Dendritic cell treated with granulocyte-macrophage colony-stimulating factor and Interleukin-4, amounts not matched to agents 40 ng/mL and 50 ng/mL, for 4 days (primary cell): ENCODE measurements around the gene PTPN7.
"Not testable (repeated sequence)": the region's sequence is repeated elsewhere in the genome, so short reads cannot be mapped to it uniquely, and the experiment has no call there.

Source experiments
- H3K27ac Mint-ChIP-seq: one replicate; pipeline ENCODE4 v1.8.0; 2022; ENCODE audit warnings: mild to moderate bottlenecking, mixed read lengths
- H3K27me3 Mint-ChIP-seq: one replicate; pipeline ENCODE4 v1.8.0; 2022; ENCODE audit warnings: mild to moderate bottlenecking, mixed read lengths
- H3K36me3 Mint-ChIP-seq: one replicate; pipeline ENCODE4 v1.8.0; 2022; ENCODE audit warnings: low read depth, mixed read lengths
- H3K4me1 Mint-ChIP-seq: one replicate; pipeline ENCODE4 v1.8.0; 2022; ENCODE audit warnings: low read depth, mixed read lengths
- H3K4me3 Mint-ChIP-seq: one replicate; pipeline ENCODE4 v1.8.0; 2022; ENCODE audit warnings: mild to moderate bottlenecking, moderate library complexity, mixed read lengths
- H3K9me3 Mint-ChIP-seq: one replicate; pipeline ENCODE4 v1.8.0; 2022; ENCODE audit warnings: mixed read lengths
- intact Hi-C: fragments of 100-400 bp; cut with micrococcal nuclease; formaldehyde crosslinking; loops from one replicate; pipeline ENCODE4 v1.15.0; 2022

The PTPN7 gene

DNA sequence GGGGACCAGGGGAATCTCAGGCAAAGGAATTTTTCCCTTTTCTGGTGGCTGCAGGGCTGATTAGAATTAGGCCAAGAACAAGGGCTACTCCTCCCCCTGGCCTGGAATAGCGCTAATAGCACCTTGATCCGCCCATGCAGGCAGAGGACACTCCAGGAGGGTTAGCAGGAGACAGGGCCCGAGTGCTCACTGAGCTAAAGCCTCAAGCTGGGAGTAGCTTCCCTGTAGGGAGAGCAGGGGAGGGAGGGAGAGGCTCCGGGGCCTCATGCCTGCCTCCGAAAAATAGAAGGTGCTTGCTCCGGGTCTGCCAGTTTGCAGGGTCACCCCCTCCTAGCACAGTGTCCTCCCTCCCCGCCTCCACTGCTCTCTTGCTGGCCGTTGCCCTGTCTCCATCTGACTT lies 3.8 kb downstream of the PTPN7 start:
- H3K9me3 Mint-ChIP-seq = no peaks in the 10 kb centered on the region
- no peak overlapping the region for H3K4me3 Mint-ChIP-seq
- no peaks in the 10 kb centered on the region for H3K27me3 Mint-ChIP-seq
- intact Hi-C loops = no loop called here
- peaks cover 86% of the 10 kb centered on the region for H3K36me3 Mint-ChIP-seq
- H3K4me1 Mint-ChIP-seq = peaks cover 75% of the 10 kb centered on the region
- H3K27ac Mint-ChIP-seq = no peak overlapping the region

GRCh38 chr1:202155478-202156021 lies 4.9 kb downstream of the PTPN7 start:
- no peak overlapping the region for H3K27ac Mint-ChIP-seq
- H3K9me3 Mint-ChIP-seq = no peaks in the 10 kb centered on the region
- H3K27me3 Mint-ChIP-seq = no peaks in the 10 kb centered on the region
- H3K36me3 Mint-ChIP-seq = peaks cover 92% of the 10 kb centered on the region
- intact Hi-C loops = no loop called here
- H3K4me3 Mint-ChIP-seq = no peak overlapping the region
- H3K4me1 Mint-ChIP-seq = peaks cover 65% of the 10 kb centered on the region

DNA sequence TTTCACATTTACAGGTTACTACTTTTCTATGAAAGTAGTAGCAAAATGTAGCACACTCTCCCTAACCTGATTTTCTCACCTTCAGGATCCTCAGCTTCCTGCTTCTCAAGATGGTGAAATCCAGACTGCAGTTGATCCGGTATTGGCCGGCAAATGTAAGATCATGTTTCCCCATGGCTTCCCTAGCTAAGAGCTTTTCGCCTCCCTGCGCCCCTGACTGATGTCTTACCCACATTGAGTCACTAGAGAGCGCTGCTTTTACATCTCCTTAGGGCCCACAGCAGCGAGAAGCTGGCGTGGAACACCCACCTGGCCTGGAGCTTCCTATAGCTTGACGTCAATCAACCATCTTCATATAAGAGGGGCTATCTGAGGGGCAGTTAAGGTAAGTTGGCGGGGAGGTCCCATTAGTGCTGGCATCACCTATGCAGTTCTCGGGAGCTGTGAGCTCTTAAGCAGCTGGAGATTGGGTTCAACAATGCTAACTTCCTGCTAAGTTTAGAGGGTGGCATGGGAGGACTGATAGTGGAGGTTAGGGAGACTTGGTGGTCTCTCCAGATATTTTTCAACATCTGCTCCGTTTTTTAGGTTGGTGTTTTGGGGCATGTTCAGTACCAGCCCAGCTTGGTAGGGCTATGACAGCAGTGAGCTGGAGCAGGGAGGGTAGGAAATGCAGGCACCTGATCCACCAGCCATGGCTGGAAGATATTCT lies 5.5 kb downstream of the PTPN7 start:
- no peaks in the 10 kb centered on the region for H3K27me3 Mint-ChIP-seq
- no peak overlapping the region for H3K27ac Mint-ChIP-seq
- H3K4me1 Mint-ChIP-seq = peaks cover 58% of the 10 kb centered on the region

DNA sequence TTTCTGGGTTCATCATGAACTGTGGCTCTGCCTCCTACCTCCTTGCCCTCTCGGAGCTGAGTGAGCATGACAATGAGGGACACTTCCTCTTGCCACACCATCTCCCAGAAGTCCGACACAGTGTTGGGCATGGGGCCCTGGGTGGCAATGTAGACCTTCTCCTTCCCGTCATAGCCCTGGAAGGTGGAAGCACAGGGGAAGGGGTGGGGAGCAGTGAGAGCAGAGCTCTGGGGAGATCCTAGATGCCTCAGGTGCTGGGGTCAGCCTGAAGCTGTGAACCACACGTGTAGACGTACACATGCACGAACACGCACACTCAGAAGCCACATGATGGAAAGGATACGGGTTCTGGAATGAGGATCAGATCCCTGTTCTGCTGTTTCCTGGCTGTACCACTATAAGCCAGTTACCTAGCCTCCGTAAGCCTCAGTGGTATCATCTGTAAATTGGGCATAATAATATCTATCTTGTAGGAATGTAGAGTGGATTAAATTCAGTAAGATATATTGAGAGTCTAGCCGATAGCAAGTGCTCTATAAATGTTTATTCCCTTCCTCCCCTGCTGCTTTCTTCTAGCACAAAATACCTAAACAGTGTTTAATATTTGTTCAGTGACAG lies 6.1 kb downstream of the PTPN7 start:
- intact Hi-C loops = no loop called here
- H3K9me3 Mint-ChIP-seq = no peaks in the 10 kb centered on the region
- H3K27me3 Mint-ChIP-seq = no peaks in the 10 kb centered on the region
- H3K27ac Mint-ChIP-seq = no peak overlapping the region
- H3K36me3 Mint-ChIP-seq = peaks cover 96% of the 10 kb centered on the region
- H3K4me1 Mint-ChIP-seq = peaks cover 52% of the 10 kb centered on the region
- H3K4me3 Mint-ChIP-seq = no peak overlapping the region

More for the DNA sequence above, 5.5 kb downstream of the PTPN7 start:
- Mint-ChIP-seq H3K4me3 (no peak overlapping the region), H3K36me3 (peaks cover 92% of the 10 kb centered on the region), H3K9me3 (no peaks in the 10 kb centered on the region)
- intact Hi-C loops = no loop called here

- Mint-ChIP-seq H3K4me1 (peaks cover 50% of the 10 kb centered on the region), H3K9me3 (no peaks in the 10 kb centered on the region), H3K27ac (no peak overlapping the region), H3K27me3 (no peaks in the 10 kb centered on the region), H3K4me3 (no peak overlapping the region), H3K36me3 (peaks cover 96% of the 10 kb centered on the region)
- intact Hi-C loops = no loop called here
Measured at GRCh38 chr1:202153284-202153683, 7.1 kb downstream of the PTPN7 start.

DNA sequence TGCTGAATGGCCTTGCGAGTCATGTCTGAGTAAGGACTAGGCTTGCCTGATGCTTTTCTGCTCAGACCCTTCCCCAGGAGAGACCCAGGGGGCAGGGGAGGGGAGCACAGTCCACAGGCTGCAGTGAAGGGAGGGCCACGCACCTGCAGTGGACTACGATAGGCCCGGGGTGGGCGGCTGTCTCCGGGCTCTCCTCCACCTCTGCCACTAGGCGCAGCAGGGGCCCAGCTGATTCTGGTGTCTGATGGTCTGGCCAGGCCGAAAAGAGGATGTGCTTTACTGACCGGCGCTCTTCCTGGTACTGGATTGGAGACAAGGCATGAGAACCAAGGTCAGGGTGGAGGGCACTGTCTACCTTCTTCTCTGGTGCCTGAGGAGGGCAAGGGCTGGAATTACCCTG lies 8.0 kb downstream of the PTPN7 start:
- Mint-ChIP-seq H3K4me1 (peaks cover 51% of the 10 kb centered on the region), H3K36me3 (peaks cover 96% of the 10 kb centered on the region), H3K27me3 (no peaks in the 10 kb centered on the region), H3K4me3 (no peak overlapping the region), H3K9me3 (no peaks in the 10 kb centered on the region), H3K27ac (no peak overlapping the region)
- intact Hi-C loops = no loop called here

DNA sequence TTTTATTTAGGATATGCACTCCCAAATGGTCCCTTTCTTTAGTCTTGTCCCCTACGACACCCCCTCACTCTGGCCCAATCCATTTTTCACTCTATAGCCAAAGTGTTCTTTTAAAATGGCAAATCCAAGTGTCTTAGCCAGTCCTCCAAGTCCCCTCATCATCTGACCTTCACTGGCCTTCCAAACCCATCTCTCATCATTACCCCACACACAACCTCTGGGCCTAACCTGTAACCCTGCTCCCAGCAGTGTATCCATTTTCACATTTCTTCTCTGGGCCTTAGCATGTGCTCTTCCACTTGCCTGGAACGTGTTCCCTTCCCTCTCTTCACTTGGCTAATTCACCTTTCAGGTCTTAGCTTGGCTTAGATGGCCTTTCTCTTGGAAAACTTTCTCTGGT lies 9.4 kb downstream of the PTPN7 start:
- peaks cover 47% of the 10 kb centered on the region for H3K4me1 Mint-ChIP-seq
- H3K36me3 Mint-ChIP-seq = peaks cover 89% of the 10 kb centered on the region
- no peaks in the 10 kb centered on the region for H3K27me3 Mint-ChIP-seq
- H3K9me3 Mint-ChIP-seq = no peaks in the 10 kb centered on the region
- intact Hi-C loops = no loop called here
- H3K4me3 Mint-ChIP-seq = no peak overlapping the region
- no peak overlapping the region for H3K27ac Mint-ChIP-seq

DNA sequence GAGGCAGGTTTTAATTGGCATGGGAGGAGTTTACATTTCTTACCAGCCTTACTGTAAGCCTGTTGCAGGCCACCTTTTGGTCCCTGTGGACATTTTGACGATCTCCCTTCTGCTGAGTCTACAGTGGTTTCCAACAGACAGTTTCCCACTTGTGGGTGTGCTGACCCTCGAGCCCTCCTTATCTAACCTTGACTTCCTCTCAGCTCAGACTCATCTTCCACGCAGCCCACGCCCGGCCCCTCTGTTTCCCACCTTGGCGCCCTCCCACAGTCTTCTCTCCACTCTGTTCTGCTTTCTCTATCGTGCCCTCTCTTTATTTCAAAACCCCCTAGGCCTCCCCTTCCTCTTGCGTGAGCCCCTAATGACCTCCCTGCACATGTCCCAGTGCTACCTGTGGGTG lies 9.8 kb downstream of the PTPN7 start:
- no peak overlapping the region for H3K4me3 Mint-ChIP-seq
- no peak overlapping the region for H3K27ac Mint-ChIP-seq
- intact Hi-C loops = no loop called here
- H3K36me3 Mint-ChIP-seq = peaks cover 85% of the 10 kb centered on the region
- H3K9me3 Mint-ChIP-seq = no peaks in the 10 kb centered on the region
- H3K4me1 Mint-ChIP-seq = peaks cover 43% of the 10 kb centered on the region
- no peaks in the 10 kb centered on the region for H3K27me3 Mint-ChIP-seq

DNA sequence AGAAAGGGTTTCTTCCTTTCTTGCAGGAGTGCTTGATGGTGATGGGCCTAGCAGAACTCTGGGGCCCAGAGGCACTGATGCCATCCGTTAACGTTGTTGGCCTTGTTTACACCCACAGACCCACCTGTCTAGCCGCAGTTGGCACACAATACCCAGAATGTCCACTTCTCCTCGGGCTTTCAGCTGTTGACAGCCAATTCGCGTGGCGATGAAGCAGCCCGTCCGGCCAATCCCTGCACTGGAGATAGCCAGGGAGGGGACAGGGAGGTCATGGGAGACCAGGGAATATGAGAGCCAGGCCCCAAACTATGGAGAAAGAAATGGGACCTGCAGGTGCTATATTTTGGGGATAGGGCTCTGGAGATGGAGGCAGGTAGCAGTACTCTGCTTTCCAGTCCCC lies 10.2 kb downstream of the PTPN7 start:
- no peaks in the 10 kb centered on the region for H3K27me3 Mint-ChIP-seq
- H3K36me3 Mint-ChIP-seq = peaks cover 84% of the 10 kb centered on the region
- intact Hi-C loops = no loop called here
- H3K9me3 Mint-ChIP-seq = no peaks in the 10 kb centered on the region
- H3K4me3 Mint-ChIP-seq = no peak overlapping the region
- H3K27ac Mint-ChIP-seq = no peak overlapping the region
- peaks cover 43% of the 10 kb centered on the region for H3K4me1 Mint-ChIP-seq

DNA sequence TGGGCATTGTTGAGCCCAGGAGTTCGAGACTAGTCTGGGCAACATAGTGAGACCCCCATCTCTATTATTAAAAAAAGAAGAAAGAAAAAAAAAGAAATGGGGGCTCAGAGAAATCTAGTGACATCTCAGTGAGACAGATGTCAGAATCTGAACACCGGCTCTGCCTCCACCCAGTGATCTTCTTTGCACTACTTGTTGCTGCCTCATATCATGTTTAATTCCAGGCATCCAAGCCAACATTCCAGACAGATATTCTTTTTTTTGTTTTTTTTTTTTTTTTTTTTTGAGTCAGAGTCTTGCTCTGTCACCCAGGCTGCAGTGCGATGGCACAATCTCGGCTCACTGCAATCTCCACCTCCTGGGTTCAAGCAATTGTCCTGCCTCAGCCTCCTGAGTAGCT lies 10.8 kb downstream of the PTPN7 start:
- intact Hi-C loops = no loop called here
- H3K36me3 Mint-ChIP-seq = peaks cover 77% of the 10 kb centered on the region
- no peak overlapping the region for H3K4me3 Mint-ChIP-seq
- no peak overlapping the region for H3K27ac Mint-ChIP-seq
- no peaks in the 10 kb centered on the region for H3K9me3 Mint-ChIP-seq
- H3K4me1 Mint-ChIP-seq = peaks cover 40% of the 10 kb centered on the region
- H3K27me3 Mint-ChIP-seq = no peaks in the 10 kb centered on the region

- no peaks in the 10 kb centered on the region for H3K9me3 Mint-ChIP-seq
- H3K27ac Mint-ChIP-seq = no peak overlapping the region
- H3K27me3 Mint-ChIP-seq = no peaks in the 10 kb centered on the region
- peaks cover 39% of the 10 kb centered on the region for H3K4me1 Mint-ChIP-seq
- peaks cover 72% of the 10 kb centered on the region for H3K36me3 Mint-ChIP-seq
- H3K4me3 Mint-ChIP-seq = no peak overlapping the region
- intact Hi-C loops = no loop called here
Measured at GRCh38 chr1:202148391-202148790, 12.0 kb downstream of the PTPN7 start.

DNA sequence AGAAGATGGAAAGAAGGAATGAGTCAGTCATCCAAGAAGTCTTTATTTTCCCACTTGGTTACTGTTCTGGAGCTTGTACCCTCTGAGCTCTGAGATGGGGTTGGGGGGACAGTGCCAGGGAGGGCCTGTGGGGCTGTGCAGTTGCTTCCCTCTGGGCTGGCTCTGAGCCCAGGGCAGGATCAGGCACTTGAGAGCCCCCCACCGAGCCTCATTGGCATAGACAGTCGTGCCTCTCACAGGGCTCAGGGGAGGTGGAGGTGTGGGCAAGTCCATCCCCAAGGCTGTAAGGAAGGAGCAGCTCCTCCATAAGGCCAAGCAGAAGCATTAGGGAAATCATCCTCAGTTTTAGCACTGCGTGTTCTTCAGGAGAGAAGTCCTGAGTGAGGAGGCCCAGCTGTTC lies 13.4 kb downstream of the PTPN7 start:
- H3K27ac Mint-ChIP-seq = no peak overlapping the region
- no peaks in the 10 kb centered on the region for H3K27me3 Mint-ChIP-seq
- peaks cover 52% of the 10 kb centered on the region for H3K4me1 Mint-ChIP-seq
- H3K9me3 Mint-ChIP-seq = no peaks in the 10 kb centered on the region
- intact Hi-C loops = no loop called here
- no peak overlapping the region for H3K4me3 Mint-ChIP-seq
- peaks cover 72% of the 10 kb centered on the region for H3K36me3 Mint-ChIP-seq

- Mint-ChIP-seq H3K27ac (no peak overlapping the region), H3K27me3 (no peaks in the 10 kb centered on the region), H3K4me3 (no peak overlapping the region), H3K9me3 (no peaks in the 10 kb centered on the region), H3K4me1 (peaks cover 58% of the 10 kb centered on the region), H3K36me3 (peaks cover 73% of the 10 kb centered on the region)
- intact Hi-C loops = no loop called here
Measured at GRCh38 chr1:202146279-202146678, 14.1 kb downstream of the PTPN7 start.

DNA sequence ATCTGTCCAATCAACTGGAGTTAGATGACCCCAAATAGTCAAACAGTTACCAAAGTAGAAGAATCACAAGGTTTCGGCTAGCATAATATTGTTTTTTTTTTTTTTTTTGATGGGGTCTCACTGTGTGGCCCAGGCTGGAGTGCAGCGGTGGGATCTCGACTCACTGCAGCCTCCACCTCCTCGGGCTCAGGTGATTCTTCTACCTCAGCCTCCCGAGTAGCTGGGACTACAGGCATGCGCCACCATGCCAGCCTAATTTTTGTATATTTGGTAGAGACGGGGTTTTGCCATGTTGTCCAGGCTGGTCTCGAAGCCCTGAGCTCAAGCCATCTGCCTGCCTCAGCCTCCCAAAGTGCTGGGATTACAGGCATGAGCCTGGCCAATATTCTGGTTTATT lies 14.7 kb downstream of the PTPN7 start:
- Mint-ChIP-seq H3K36me3 (peaks cover 73% of the 10 kb centered on the region), H3K4me1 (peaks cover 63% of the 10 kb centered on the region)
- H3K27ac Mint-ChIP-seq, H3K27me3 Mint-ChIP-seq, H3K9me3 Mint-ChIP-seq, H3K4me3 Mint-ChIP-seq, intact Hi-C loops: not testable (repeated sequence)
